Activated T-helper 17 cell treated with anti-CD3 and anti-CD28 coated beads, Interleukin-2, amount 50 U/mL, for 72 hours (primary cell): ENCODE data around the gene SGTB. TPM values are rescaled to one million over a fixed set of nuclear protein-coding genes. Genes with fewer than 3 reads are reported as not detected.

Experiments used
- total RNA-seq, 2 donors: library from RNA; stranded (reverse); gene quantifications; one replicate each; pipeline ENCODE4 v1.2.3, GENCODE V29; 2022

SGTB gene
- total RNA-seq, 2 donors from 2014 or later, result 14.9 to 18.4 TPM

Other genes with a start within 250 kb of the SGTB start
- gene ADAMTS6, start 240.2 kb downstream of the SGTB start, total RNA-seq, result 1 to 10 TPM; 1.2 to 1.4 TPM
- gene CENPK, start 158.9 kb downstream of the SGTB start, total RNA-seq, result 10 to 100 TPM; 72.0 to 82.5 TPM
- 10 to 100 TPM; 54.0 to 57.5 TPM for gene PPWD1, start 158.8 kb downstream of the SGTB start, total RNA-seq
- 1 to 10 TPM; 7.0 to 8.0 TPM for gene TRIM23, start 97.8 kb downstream of the SGTB start, total RNA-seq
- 1 to 10 TPM; 1.7 to 3.8 TPM for gene SHLD3, start 97.1 kb downstream of the SGTB start, total RNA-seq
- gene TRAPPC13, start 97.1 kb downstream of the SGTB start, total RNA-seq, result 10 to 100 TPM; 12.3 to 20.7 TPM
- 10 to 100 TPM; 13.5 to 32.2 TPM for gene NLN, start 96 bp upstream of the SGTB start, total RNA-seq
- 10 to 100 TPM; 40.0 to 43.9 TPM for gene ERBIN, start 204.5 kb upstream of the SGTB start, total RNA-seq